HUDEP-2 (cell line): ENCODE results near the gene PARK7.
"Not testable (repeated sequence)": the region's sequence is repeated elsewhere in the genome, so short reads cannot be mapped to it uniquely, and the experiment has no call there.

Source experiments
- DNase-seq, 76 experiments: peaks; one replicate each; lab custom pipeline; 2025; ENCODE audit not compliant: unreplicated experiment in 76 of 76; lab: John Stamatoyannopoulos, UW

The PARK7 gene

DNA sequence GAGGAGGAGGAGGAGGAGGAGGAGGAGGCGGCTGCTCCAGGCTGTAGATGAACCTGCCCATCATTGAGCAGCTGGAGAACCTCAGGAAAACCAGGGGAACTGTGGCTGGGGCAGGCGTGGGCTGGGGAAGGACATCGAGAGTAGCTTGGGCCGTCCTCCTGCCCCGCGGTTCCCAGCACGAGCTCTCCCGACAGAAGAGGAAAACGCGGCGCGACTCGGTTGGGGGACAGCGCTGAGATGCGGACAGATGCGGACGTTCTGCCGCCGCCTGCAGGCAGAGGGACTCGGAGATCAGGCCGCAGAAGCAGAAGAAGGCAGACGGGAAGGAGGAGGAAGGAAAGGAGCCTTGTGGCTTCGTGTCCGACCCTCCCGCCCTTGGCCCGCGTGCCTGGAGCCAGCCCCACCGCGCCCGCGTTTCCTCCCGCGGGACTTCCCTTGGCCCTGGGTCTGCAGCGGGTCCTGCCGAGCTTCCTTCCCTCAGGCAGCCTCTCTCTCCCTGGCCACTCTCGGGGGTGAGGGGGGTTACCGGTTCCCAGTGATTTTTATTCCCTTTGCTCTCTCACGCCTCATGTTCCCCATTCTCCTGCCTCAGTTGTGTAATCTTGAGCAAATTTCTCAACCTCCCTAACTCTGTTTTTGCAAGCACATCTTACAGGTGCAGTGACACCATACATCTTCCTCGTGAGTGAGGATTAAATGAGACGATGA is 19.1 kb upstream of the PARK7 start:
- DNase-seq, result peak in 38 of 76 experiments; percentile 3 to 47 (median 20)

DNA sequence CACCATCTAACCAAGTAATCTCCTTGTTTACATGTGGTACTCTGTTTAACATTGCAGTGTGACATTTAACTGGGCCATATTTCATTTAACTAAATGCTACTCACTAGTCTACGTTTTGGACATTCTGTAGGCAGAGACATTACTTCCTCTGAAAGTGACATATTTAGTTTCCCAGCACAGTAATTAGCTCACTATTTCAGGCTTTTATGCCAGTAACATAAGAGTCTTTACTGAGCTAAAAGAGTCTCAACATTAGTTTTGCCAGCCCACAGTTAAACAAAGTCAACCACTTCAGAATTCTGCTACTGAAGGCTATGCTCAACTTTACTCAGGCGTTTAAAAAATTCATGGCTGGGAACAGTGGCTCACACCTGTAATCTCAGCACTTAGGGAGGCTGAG is 18.3 kb upstream of the PARK7 start:
- DNase-seq, result no peak

DNA sequence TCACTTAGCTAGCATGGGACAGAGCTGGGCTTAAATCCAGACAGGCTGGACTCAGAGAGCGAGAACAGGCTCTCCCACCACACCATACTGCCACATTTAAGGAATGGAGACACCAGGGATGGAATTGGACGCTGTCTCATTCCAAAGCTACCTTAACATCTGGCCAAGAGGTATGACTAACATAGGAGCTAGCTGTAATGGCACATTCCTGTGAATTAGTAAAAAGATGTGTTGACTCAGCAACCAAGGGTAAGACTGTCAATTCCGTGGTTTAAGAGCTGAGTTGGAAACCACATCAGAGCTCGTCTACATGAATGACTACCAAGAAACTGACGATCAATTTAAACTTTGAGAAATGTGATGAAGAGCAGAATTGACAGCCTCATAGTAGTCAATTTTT is 12.6 kb upstream of the PARK7 start:
- no peak for DNase-seq

DNA sequence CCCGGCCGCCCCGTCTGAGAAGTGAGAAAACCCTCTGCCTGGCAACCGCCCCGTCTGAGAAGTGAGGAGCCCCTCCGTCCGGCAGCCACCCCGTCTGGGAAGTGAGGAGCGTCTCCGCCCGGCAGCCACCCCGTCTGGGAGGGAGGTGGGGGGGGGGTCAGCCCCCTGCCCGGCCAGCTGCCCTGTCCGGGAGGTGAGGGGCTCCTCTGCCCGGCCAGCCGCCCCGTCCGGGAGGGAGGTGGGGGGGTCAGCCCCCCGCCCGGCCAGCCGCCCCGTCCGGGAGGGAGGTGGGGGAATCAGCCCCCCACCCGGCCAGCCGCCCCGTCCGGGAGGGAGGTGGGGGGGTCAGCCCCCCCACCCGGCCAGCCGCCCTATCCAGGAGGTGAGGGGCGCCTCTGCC is 8.7 kb upstream of the PARK7 start:
- not testable (repeated sequence) for DNase-seq

DNA sequence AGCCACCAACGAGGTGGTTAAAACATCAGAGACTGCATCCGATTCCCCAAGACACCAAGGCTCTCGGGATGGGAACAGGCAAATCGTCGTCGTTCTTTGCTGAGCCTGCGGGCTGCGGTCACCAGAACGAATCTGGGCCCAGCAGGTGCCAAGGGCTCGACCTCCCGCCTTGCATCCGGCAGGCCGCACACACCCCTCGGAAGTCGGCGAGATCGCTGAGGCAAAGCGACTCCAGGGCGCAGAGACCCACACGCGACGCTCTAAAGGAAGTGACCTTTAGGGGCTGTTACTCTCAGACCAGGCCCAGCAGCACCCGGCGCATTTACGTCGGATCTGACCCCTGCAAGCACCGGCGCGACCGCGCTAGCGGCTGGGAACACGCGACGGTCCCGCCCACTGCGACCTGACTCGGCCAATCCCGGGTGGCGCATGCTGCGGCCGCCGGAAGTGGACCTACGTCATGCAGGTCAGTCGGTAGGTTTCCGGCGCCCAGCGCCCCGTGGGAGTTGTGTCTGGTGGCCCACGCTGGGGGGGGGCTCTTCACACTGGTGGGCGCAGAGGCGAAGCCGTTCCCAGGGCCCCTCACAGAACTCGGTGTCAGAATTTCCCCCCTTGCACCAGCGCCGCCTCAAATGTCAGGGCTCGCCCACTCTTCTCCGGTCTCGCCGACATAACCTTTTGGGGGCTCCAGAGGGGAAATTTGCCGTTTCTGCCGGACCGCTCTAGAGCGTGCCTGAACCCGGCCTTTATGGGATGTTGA is 7.5 kb upstream of the PARK7 start:
- DNase-seq, result peak; percentile 26 to 97 (median 90)

DNA sequence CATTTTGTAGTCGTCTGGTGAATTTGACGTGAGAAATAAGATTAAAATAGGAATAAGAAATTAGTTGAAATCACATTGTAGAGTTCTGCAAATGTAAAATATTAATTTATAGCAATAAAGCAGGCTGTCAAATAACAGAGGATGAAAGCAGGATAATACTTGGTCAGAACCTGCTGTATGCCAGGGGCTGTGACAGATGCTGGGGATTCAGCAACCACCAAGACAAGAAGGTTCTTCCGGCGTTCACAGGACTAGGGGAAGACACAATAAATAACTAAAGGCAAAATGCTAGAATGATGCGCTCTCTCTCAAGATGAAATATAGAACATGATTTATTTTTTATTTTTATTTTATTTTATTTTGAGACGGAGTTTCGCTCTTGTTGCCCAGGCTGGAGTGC is 6.8 kb upstream of the PARK7 start:
- peak in 1 of 76 experiments; percentile 31 for DNase-seq

DNA sequence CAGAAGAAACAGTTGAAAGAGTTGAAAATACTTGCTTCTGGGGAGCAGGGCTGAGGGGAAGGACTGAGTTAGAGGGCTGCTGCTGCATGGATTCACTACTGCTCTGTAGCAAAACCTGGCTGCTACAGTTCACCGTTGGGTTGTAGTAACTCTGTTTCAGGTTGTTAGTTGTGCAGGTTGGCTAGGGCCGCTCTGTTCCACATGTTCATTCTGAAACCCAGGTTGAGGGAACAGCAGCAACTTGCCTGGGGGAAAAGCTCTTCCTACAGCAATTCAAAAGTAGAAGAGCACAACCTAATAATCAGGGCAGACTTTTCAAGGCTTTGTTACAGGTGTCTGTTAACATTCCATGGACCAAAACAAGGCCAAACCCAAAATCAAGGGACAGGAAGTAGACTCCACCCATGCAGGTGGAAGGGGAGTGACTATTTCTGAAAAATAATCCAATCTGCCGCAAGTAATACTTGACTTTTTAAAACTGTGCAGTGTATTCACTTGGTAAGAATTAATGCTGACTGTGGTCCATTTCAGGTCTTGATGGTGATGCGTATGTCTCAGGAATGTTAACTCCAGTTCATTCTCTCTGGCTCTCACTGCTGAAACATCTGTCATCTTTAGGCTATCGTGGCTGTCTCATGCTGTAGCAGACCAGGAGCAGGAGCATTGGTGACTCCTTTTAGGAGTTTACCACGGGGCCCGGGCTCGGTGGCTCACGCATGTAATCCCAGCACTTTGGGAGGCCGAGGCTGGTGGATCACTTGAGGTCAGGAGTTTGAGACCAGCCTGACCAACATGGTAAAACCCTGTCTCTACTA is 5.1 kb upstream of the PARK7 start:
- no peak for DNase-seq

DNA sequence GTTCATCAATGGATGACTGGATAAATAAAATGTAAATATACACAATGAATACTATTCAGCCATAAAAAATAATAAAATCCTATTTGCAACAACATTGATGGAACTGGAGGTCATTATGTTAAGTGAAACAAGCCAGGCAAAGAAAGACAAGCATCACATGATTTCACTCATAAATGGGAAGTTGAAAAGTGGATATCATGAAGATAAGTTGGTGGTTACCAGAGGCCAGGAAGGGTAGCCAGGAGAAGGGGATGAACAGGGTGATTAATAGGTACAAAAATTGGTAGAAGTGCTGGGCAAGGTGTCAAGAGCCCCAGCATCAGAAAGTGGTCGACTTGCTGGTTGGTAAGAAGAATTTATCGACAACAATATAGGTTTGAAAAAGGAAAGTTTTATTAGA is 1.3 kb upstream of the PARK7 start:
- peak in 1 of 76 experiments; percentile 5 for DNase-seq

DNA sequence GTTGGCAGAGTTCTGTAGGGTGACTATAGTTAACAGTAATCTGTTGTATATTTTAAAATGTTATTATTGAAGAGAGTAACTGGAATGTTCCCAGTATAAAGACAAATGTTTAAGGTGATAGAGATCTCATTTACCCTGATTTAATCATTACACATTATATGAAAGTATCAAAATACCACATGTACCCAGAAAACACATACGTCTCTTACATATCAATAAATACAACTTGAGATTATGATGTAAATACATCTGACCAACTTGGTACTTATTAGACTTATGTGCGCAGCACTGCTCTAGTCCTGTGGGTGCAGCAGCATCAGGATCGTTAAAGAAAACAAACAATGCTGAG is 670 bp upstream of the PARK7 start:
- no peak for DNase-seq

DNA sequence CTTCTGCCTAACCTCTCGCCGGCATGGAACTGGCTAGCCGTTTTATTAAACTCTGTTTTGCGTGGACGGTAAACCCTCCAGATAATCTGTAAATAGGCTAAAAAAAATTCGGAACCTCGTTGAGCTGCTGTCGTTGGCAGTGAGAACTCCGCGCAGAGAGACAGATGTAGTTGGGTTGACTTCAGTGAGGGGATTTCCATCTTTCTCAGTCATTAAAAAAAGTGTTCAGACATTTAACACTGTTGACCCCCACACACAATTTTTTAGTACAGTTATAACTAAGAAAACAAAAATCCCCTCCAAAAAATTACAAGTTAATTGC is 464 bp downstream of the PARK7 start:
- peak in 2 of 76 experiments; percentile 41 to 47 for DNase-seq

DNA sequence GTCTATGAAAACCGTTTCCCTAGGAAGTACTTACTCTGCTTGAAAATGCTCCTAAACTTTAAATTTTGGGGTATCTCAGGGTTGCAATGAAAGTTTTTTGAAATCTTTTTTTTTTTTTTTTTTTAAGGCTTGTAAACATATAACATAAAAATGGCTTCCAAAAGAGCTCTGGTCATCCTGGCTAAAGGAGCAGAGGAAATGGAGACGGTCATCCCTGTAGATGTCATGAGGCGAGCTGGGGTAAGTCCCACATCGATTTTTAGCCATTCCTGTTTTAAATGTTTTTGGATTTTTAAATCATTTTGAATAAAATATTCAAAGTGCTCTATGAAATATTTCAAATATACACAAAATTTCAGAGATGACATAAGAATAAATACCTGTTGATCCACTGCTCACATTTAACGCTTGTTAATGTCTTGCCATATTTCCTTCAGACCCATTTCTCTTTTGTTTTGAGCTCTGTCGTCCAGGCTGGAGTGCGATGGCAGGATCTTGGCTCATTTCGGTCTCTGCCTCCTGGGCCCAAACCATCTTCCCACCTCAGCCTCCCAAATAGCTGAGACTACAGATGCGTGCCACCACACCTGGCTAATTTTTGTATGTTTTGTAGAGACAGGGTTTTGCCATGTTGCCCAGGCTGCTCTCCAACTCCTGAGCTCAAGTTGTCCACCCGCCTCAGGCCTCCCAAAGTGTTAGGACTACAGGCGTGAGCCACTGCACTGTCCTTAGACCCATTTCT is 1.3 kb downstream of the PARK7 start:
- no peak for DNase-seq

DNA sequence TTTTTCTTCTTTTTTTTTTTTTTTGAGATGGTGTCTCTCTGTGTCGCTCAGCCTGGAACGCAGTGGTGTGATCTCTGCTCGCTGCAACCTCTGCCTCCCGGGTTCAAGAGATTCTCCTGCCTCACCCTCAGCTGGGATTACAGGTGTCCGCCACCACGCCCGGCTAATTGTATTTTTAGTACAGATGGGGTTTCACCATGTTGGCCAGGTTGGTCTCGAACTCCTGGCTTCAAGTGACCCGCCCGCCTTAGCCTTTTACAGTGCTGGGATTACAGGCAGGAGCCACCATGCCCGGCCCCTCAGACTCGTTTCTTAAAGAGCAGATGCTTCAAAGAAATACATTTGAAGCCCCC is 1.8 kb downstream of the PARK7 start:
- DNase-seq, result not testable (repeated sequence)

DNA sequence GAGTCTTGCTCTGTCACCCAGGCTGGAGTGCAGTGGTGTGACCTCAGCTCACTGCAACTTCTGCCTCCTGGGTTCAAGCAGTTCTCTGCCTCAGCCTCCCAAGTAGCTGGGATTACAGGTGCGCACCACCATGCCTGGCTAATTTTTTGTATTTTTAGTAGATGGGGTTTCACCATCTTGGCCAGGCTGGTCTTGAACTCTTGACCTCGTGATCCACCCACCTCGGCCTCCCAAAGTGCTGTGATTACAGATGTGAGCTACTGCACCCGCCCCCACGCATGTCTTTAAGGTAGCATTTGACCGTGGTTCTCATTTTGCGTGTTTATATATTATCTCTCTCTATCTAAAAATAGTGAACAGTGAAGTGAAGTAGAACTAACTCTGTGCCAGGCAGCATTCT is 2.3 kb downstream of the PARK7 start:
- not testable (repeated sequence) for DNase-seq

DNA sequence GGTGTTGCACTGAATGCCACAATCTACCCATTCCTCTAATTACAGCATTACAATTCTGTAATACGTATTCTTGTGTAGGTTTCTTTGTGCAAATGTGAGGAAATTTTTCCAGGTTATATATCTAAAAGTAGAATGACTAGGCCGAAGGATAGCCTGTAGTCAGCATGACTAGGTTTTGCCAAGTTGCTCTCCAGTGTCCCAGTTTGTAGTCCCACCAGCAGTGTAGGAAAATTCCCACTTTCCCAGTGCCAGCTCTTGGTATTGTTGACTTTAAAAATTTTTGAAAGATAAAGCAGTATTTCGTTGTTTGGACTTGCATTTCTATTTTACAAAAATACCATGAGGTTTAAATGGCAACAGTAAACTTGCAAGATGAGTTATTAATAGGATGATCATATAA is 3.0 kb downstream of the PARK7 start:
- no peak for DNase-seq

DNA sequence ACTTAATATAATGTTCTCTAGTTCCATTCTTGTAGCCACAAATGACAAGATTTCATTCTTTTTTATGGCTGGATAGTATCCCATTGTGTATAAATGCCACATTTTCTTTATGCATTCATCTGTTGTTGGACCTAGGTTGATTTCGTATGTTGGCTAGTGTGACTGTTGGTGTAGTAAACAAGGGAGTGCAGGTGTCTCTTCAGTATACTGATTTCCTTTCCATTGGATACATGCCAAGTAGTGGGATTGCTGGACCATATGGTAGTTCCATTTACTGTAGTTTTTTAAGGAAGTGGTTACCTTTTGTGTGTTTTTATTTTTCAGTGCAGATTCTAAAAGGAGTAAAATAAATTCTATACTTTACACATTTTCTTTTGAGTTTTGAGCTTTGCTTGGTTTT is 5.7 kb downstream of the PARK7 start:
- no peak for DNase-seq

DNA sequence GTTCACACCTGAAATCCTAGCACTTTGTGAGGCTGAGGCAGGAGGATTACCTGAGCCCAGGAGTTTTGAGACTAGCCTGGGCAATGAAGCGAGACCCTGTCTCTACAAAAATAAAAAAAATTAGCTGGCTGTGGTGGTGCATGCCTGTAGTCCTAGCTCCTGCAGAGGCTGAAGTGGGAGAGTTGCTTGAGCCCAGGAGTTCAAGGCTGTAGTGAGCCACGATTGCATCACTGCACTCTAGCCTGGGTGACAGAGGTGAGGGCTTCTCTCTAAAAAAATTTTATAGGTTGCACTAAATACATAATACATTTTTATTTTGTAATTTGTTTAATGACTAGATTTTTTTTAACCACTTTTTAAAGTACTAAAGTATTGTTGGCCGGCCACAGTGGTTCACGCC is 6.1 kb downstream of the PARK7 start:
- no peak for DNase-seq

DNA sequence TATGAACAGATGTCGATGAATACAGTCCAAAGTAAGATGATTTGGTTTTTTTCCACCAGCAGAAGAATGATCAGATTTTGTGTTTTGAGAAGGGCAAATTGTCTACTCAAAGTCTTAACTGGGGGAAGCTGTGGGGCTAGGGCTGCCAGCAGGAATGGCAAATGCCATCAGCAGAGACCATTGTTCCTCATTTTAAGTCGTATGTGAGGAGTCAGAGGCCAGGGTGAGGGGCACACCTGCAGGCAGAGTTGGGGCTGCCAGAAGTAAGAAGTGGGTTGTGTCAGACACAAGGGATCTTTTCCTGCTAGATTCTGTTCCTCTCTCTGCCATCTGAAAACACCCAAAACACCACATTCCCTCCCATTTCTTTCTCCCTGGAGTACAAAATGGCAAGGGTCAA is 8.7 kb downstream of the PARK7 start:
- DNase-seq, result no peak

DNA sequence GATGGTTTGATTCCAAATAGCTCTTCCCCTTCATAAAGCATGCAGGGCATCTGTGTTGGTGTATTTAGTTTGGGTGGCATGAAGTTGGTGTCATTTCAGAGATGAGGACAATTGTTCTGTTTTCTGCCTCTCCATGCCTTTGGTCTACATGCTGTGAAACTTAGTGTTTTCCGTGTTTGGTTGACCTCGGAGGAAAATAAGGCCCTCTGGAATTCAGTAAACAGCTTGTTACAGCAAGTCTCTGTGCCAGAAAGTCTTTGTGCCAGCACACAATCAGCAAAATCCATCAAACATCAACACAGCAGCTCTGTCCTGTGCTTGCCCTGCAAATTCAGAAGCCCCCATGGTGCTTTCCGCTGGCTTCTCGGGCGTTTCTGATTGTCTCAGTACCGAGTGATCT is 9.5 kb downstream of the PARK7 start:
- no peak for DNase-seq

DNA sequence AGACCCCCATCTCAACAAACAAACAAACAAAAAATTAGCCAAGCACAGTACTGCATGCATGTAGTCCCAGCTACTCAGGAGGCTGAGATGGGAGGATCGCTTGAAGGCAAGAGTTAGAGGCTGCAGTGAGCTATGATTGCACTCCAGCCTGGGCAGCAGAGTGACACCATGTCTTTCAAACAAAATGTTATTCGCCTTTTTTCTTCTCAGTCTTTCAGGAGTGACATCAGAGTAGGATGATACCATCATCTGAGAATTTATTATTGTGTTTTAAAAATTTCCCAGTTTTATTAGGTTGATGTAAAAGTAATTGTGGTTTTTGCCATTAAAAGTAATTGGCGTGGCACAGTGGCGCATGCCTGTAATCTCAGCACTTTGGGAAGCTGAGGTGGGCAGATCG is 10.8 kb downstream of the PARK7 start:
- DNase-seq, result no peak

DNA sequence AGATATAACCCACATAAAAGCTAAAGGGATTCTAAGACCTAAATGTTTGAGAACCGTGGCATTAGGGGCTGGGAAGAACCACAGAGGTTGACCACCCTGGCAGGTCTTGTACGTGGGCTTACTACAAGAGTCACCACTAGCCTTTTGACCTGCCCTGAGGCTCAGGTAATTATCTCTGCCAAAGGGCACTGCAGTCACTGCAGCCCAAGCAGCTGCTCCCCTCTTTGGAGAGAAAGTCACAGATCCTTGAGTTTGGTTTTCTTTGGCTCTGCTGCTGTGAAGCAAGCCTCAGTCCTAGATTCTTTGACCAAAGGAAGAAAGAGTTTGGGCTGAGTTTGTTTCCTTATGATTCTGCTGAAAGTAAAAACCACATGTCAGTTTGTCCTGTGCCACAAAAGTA is 11.6 kb downstream of the PARK7 start:
- no peak for DNase-seq

DNA sequence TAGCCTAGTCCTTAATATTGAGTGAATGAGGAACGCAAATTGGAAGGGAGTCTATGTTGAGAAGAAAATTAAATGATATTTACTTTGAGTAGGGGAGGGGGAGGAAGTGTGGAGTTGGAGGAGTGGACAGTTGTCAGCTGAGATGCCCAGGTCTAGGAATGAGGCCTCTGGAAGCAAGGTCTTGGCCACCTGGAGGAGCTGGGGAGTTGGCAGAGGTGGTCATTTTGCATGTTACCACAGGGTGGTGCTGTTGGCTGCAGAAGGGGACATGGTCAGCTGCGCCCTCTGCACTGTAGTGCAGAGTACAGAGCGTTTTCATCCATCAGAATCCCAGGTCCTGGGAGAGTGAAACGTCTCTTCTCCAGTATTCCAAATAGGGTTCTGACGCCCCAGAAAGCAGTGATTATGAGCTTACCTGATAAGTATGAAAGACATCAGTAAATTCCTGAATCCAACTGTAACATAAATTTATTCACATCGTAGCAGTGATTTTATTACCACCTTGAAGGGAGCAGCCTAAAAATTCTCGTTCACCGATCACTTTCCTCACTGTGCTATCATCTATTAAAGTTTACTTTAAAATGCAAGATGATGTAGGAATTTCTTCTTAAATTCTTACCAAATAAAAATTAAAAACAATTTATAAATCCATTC is 13.8 kb downstream of the PARK7 start:
- DNase-seq, result peak in 68 of 76 experiments; percentile 7 to 81 (median 50)
